Breast epithelium (tissue), 4 donors: ENCODE results near the gene ITPR2. TPM values are rescaled to one million over a fixed set of nuclear protein-coding genes. Genes with fewer than 3 reads are reported as not detected.

ENCODE experiments used
- DNase-seq, 2 donors: peaks; one replicate each; pipeline ENCODE4 v3.0.0-alpha.2; 2019; ENCODE audit warnings: low spot score in 2 of 2
- H3K27ac ChIP-seq, 2 donors: fragments of 200-600 bp; sonication (generic) in 1 of 2; one replicate each; pipeline ENCODE4 v1.5.1; 2016 to 2019; ENCODE audit warnings: mild to moderate bottlenecking in 1 of 2
- H3K27me3 ChIP-seq, 2 donors: fragments of 200-600 bp; sonication (generic) in 1 of 2; one replicate each; pipeline versions ENCODE4 v1.5.1 to v1.6.0; 2017 to 2019; ENCODE audit warnings: control low read depth in 1 of 2, mild to moderate bottlenecking in 1 of 2
- H3K36me3 ChIP-seq: fragments of 200-600 bp; one replicate; pipeline ENCODE4 v1.5.1; 2019
- H3K4me1 ChIP-seq, 2 donors: fragments of 200-600 bp; sonication (generic); one replicate each; pipeline ENCODE4 v1.5.1; 2016 to 2019; ENCODE audit warnings: control low read depth in 1 of 2
- H3K4me3 ChIP-seq, 3 donors: fragments of 200-600 bp; sonication (generic); 1 replicate in 2 of 3; 2 replicates in 1 of 3; pipeline ENCODE4 v1.5.1; 2016 to 2019; ENCODE audit warnings: mild to moderate bottlenecking in 3 of 3, moderate library complexity in 2 of 3
- H3K9me3 ChIP-seq, 2 donors: fragments of 200-600 bp; sonication (generic) in 1 of 2; one replicate each; pipeline ENCODE4 v1.5.1; 2016 to 2019; ENCODE audit warnings: control low read depth in 1 of 2
- CTCF ChIP-seq, 3 donors: fragments of 450-650 bp; IDR thresholded peaks; one replicate each; pipeline ENCODE4 v1.5.1; 2016 to 2017; ENCODE audit warnings: antibody characterized with exemption in 3 of 3, mild to moderate bottlenecking in 3 of 3, moderate library complexity in 3 of 3
- POLR2A ChIP-seq: fragments of 450-650 bp; IDR thresholded peaks from one replicate; pipeline ENCODE4 v1.6.1; 2016; ENCODE audit warnings: antibody characterized with exemption, mild to moderate bottlenecking, moderate library complexity
- POLR2AphosphoS5 ChIP-seq, 3 donors: sonication (generic); formaldehyde crosslinking; IDR thresholded peaks; one replicate each; pipeline ENCODE4 v1.6.1; 2017; ENCODE audit warnings: antibody characterized with exemption in 3 of 3
- intact Hi-C: fragments of 100-400 bp; cut with DNase I; formaldehyde crosslinking; loops from one replicate; pipeline ENCODE4 v1.15.1; 2023; ENCODE audit warnings: low total_unique reads
- total RNA-seq, 3 donors: library from RNA; depleted of rRNA; stranded (reverse); fragments of >200 nt; gene quantifications; one replicate each; pipeline ENCODE4 v1.1.0, GENCODE V29; 2016

Gene ITPR2
- total RNA-seq, 3 donors from 2014 or later: 47.2 to 95.0 (median 66.5) TPM

DNA sequence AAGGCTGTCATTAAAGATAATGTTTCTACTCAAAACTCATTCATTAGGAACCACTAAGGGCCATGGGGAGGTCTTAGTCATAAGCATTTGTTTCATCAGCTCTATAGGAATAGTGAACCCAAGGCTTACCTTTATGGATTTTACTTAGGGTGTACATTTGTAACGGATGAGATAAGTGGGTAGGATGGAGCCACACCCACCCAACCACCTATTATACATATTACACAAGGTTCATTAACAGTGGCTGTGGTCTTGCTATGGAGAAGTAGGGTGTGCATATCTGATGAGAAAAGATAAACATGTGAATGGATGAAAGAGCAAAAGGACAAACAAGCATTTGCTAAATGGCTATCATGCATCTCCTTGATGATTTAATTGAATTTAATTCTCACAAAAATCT lies 39.6 kb upstream of the ITPR2 start:
- Histone ChIP-seq H3K36me3 (no peaks in the 10 kb centered on the region), H3K9me3 (no peaks in the 10 kb centered on the region), H3K4me1 (no peaks in the 10 kb centered on the region), H3K27me3 (no peaks in the 10 kb centered on the region), H3K4me3 (no peak overlapping the region), H3K27ac (no peak overlapping the region)
- no peak for TF ChIP-seq POLR2A
- TF ChIP-seq CTCF (IDR thresholded peaks at IDR 0.05): no peak
- TF ChIP-seq POLR2AphosphoS5 (IDR thresholded peaks at IDR 0.05): no peak
- intact Hi-C loops: no loop called here
- DNase-seq: no peak

DNA sequence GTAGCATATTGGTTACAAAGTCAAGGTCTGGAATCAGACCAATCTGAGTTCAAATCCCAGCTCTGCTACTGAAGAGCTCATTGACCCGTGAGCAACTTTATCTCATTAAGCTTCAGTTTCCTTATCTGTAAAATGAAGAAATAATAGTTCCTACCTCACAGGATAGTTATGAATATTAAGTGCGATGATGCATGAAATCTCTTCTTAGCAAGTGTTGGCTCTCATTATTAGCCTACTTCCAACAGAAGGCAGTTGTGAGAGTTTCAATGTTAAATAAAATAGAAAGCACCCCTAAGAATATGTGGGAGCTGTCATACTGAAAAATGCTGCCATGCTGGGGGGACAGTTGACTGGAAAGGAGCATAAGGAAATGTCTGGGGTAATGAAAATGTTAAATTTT lies 39.0 kb upstream of the ITPR2 start:
- DNase-seq: no peak
- Histone ChIP-seq H3K27me3 (no peaks in the 10 kb centered on the region), H3K4me3 (no peak overlapping the region), H3K4me1 (no peaks in the 10 kb centered on the region), H3K36me3 (no peaks in the 10 kb centered on the region), H3K27ac (no peak overlapping the region), H3K9me3 (no peaks in the 10 kb centered on the region)
- TF ChIP-seq CTCF (IDR thresholded peaks at IDR 0.05): no peak
- no peak for TF ChIP-seq POLR2A
- no peak for TF ChIP-seq POLR2AphosphoS5 (IDR thresholded peaks at IDR 0.05)
- intact Hi-C loops: no loop called here

DNA sequence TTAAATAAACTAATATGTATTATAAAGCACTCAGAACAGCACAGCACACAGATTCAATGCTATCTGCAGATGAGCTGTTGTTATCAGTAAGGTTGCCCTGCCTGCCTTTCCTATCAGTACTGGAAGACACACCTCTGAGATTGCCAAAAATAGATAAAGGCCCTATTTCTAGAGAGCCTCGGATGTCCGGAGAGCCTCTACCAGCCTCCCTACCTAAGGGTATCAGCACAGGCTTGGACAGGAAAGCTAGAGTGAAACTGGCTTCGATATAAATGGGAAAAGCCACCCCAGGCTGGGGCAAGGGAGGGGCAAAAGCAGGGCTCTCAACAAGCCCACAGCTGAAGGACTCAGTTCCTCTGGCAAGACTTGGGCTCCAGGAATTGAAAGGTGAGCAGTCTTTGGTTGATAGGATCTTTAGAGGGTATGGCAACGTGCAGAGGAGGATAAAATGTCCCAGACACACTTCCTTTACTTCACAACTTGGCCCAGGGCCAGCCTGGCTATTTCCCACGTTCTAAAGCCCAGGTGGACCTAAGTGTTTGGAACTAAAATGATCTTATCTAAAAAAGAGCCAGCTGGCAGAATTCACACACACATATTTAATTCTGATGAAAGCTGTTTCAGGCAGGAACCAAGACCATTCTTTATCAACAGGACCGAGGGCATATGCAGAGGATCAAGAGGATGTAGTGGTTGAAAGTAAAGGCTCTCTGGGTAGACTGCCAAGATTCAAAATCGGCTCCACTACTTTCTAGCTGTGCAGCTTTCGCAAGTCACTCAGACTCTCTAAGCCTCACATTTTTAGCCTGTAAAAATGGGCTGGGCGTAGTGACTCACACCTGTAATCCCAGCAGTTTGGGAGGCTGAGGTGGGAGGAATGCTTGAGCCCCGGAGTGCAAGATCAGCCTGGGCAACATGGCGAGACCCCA lies 37.8 kb upstream of the ITPR2 start:
- peak overlapping the region in 1 of 2 donors; percentile 31 for H3K27ac ChIP-seq

GRCh38 chr12:26869908-26870459 lies 37.0 kb upstream of the ITPR2 start:
- H3K36me3 ChIP-seq: no peaks in the 10 kb centered on the region
- no peaks in the 10 kb centered on the region for H3K4me1 ChIP-seq
- no peaks in the 10 kb centered on the region for H3K27me3 ChIP-seq
- no peaks in the 10 kb centered on the region for H3K9me3 ChIP-seq
- intact Hi-C loops: no loop called here
- peak overlapping the region in 1 of 2 donors; percentile 31 for H3K27ac ChIP-seq
- no peak for TF ChIP-seq CTCF (IDR thresholded peaks at IDR 0.05)
- no peak for TF ChIP-seq POLR2A
- TF ChIP-seq POLR2AphosphoS5 (IDR thresholded peaks at IDR 0.05): no peak
- H3K4me3 ChIP-seq: no peak overlapping the region
- DNase-seq: no peak

More for the DNA sequence above, 37.8 kb upstream of the ITPR2 start:
- Histone ChIP-seq H3K4me3 (peak overlapping the region in 1 of 3 donors; percentile 13), H3K4me1 (no peaks in the 10 kb centered on the region), H3K36me3 (no peaks in the 10 kb centered on the region), H3K27me3 (no peaks in the 10 kb centered on the region), H3K9me3 (no peaks in the 10 kb centered on the region)
- DNase-seq: no peak
- TF ChIP-seq CTCF (IDR thresholded peaks at IDR 0.05) (no peak), POLR2A (no peak), POLR2AphosphoS5 (IDR thresholded peaks at IDR 0.05) (no peak)
- intact Hi-C loops: no loop called here

DNA sequence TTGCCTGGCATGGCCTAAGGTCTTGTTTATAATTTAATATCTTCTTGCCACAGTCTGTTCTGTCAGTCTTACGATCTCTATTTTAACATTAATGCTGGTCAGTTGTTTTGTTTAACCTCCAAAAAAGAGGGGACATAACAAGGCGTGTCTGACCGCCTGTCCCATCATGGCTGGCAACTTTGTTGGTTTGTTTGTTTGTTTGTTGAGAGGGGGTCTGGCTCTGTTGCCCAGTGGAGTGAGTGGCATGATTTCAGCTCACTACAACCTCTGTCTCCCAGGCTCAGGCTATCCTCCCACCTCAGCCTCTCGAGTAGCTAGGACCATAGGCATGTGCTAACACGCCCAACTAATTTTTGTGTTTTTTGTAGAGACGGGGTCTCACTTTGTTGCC lies 36.1 kb upstream of the ITPR2 start:
- intact Hi-C loops: no loop called here
- Histone ChIP-seq H3K36me3 (no peaks in the 10 kb centered on the region), H3K9me3 (no peaks in the 10 kb centered on the region), H3K4me1 (no peaks in the 10 kb centered on the region), H3K27ac (no peak overlapping the region), H3K27me3 (no peaks in the 10 kb centered on the region), H3K4me3 (no peak overlapping the region)
- no peak for TF ChIP-seq CTCF (IDR thresholded peaks at IDR 0.05)
- no peak for TF ChIP-seq POLR2A
- no peak for TF ChIP-seq POLR2AphosphoS5 (IDR thresholded peaks at IDR 0.05)
- no peak for DNase-seq
